Measurements from ENCODE around the gene BLACAT1. TPM values are rescaled to one million over a fixed set of nuclear protein-coding genes. Genes with fewer than 3 reads are reported as not detected.

BLACAT1 gene
- total and polyA plus RNA-seq, 2 of the 4 experiments (the other 2 are of a cell fraction) = under 0.01 to 0.05 TPM

DNA sequence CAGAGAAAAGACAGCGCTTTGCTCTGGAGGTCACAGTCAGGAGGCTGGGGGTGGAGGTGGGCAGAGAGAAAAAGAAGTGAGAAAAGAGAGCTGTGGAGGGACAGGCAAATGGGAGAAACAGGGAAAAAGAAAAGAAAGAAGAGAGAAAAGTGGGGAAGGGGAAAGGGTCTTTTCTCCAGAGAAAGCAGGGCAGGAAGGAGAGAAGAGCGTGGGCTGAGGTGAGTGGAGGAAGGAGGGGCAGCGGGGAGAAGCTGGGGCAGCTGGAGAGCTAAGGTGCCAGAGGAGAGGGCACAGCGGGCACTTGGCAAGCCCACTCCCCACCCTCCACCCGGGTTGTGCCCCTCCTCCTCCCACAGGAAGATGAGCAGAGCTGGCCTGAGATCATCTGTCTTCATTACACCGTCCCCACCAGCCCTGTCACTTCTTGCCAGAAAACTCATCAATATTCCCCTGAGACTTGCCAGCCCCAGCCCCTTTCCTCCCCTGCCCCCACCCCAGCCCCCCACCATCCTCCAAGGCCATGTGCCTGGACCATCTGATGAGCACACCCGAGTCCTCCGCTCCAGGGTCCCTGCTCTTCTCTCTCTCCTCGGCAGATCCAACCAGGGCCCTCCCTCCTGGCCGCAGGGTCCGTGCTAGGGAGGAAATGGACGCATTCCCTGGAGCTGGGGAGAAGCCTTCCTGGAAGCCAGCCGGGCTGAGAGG, 17.0 kb upstream of the BLACAT1 start:
- Histone ChIP-seq H3K56ac (ENCODE audit: extremely low read depth, insufficient read depth, low read length) (no peak overlapping the region), H3K27me3 (ENCODE audit: control insufficient read depth, insufficient read depth, low read length) (peaks cover 16% of the 10 kb centered on the region), H3K23ac (ENCODE audit: low read depth, low read length) (no peak overlapping the region), H3K4me3 (ENCODE audit: insufficient read depth, low read depth, low read length) (no peak overlapping the region), H2BK5ac (ENCODE audit: low read depth, low read length, poor library complexity, severe bottlenecking) (no peak overlapping the region), H2AK5ac (ENCODE audit: low read depth, low read length) (no peak overlapping the region), H4K20me1 (ENCODE audit: insufficient read depth, low read length) (no peaks in the 10 kb centered on the region), H3K9ac (ENCODE audit: low read depth, low read length) (no peak overlapping the region), H3K27ac (ENCODE audit: insufficient read depth, low read length) (no peak overlapping the region), H3K36me3 (ENCODE audit: control insufficient read depth, insufficient read depth, low read length) (no peaks in the 10 kb centered on the region), H3K9me3 (ENCODE audit: control insufficient read depth, insufficient read depth, low read length) (peaks cover 4% of the 10 kb centered on the region; the same call in 1 of the 2 replicates), H2BK20ac (ENCODE audit: low read depth, low read length) (no peak overlapping the region), H2AK9ac (replicated peaks; ENCODE audit: low read depth, low read length, poor library complexity) (no peak overlapping the region), H3K4ac (ENCODE audit: low read depth, low read length) (no peak overlapping the region), H2AFZ (replicated peaks; ENCODE audit: low read length, poor library complexity) (no peak overlapping the region), H2BK120ac (ENCODE audit: low read depth, low read length) (no peak overlapping the region), H4K8ac (ENCODE audit: low read depth in 2 of 2, low read length in 2 of 2) (no peak overlapping the region), H2BK15ac (ENCODE audit: low read depth, low read length) (no peak overlapping the region), H3K4me1 (ENCODE audit: control insufficient read depth, insufficient read depth, low read length) (no peaks in the 10 kb centered on the region), H3K9me1 (ENCODE audit: insufficient read depth, low read length) (no peaks in the 10 kb centered on the region), H3K14ac (replicated peaks; ENCODE audit: low read depth, low read length) (no peak overlapping the region), H4K5ac (ENCODE audit: low read depth, low read length) (no peak overlapping the region), H4K91ac (ENCODE audit: insufficient read depth, low read depth, low read length) (no peak overlapping the region), H3K18ac (ENCODE audit: low read depth, low read length) (no peak overlapping the region), H3K4me2 (ENCODE audit: low read depth, low read length) (no peak overlapping the region), H3K79me1 (ENCODE audit: low read depth in 1 of 2, low read length in 2 of 2) (no peaks in the 10 kb centered on the region)
- WGBS, 2 experiments (ENCODE audit: extremely low coverage in 2 of 2, insufficient read length in 1 of 2) = 29% methylated on average over 2 of the region's 13 CpGs; no CpG with 5 or more reads in 1 of the 2 experiments
- no peak for TF ChIP-seq SMC3 (IDR thresholded peaks at IDR 0.05; ENCODE audit: low read depth, low read length)
- TF ChIP-seq BHLHE40 (IDR thresholded peaks at IDR 0.05; ENCODE audit: low read depth, low read length) = no peak
- ATAC-seq (ENCODE audit: low read depth) (no peak), DNase-seq (no peak)
- in situ Hi-C loops (cut with MboI; ENCODE audit: low sequenced_read_pairs) (no loop called here), dilution Hi-C loops (cut with HindIII; ENCODE audit: low sequenced_read_pairs, unreplicated experiment) (no loop called here), intact Hi-C loops (cut with micrococcal nuclease) (no loop called here)
- ChIA-PET CTCF (interaction anchor here (1.0 kb wide), 1 partner anchor 13 kb away, joined by 3 read pairs; no protein-coding TSS in a partner anchor), POLR2A (ENCODE audit: unreplicated experiment) (no interaction called here)
- BruUV-seq (replicated peaks) = no TSS peak

Measured in IMR-90 (cell line).